Esophagus squamous epithelium (tissue), 4 donors: ENCODE results near the gene ISCA2.

Experiments
- CTCF ChIP-seq, 6 experiments: fragments of 450-650 bp in 4 of 6; fragments of 200-600 bp in 2 of 6; sonication (generic) in 2 of 6; IDR thresholded peaks; one replicate each; pipeline ENCODE4 v1.5.1; 2016 to 2019; ENCODE audit warnings: antibody characterized with exemption in 6 of 6, mild to moderate bottlenecking in 4 of 6, moderate library complexity in 4 of 6
- POLR2A ChIP-seq, 4 donors: fragments of 450-650 bp; IDR thresholded peaks; one replicate each; pipeline ENCODE4 v1.6.1; 2017; ENCODE audit warnings: antibody characterized with exemption in 4 of 4, mild to moderate bottlenecking in 4 of 4, moderate library complexity in 3 of 4

- TF ChIP-seq CTCF (IDR thresholded peaks at IDR 0.05) (no peak), POLR2A (IDR thresholded peaks at IDR 0.05) (no peak)
Measured at GRCh38 chr14:74474376-74474775, 19.2 kb upstream of the ISCA2 start.
